ENCODE data around the gene ULBP3.

GRCh38 chr6:150087336-150087735, 18.4 kb upstream of the ULBP3 start:
- TF ChIP-seq ESRRA (CRISPR knock-in tag; IDR thresholded peaks at IDR 0.05; ENCODE audit: low read depth) (no peak), HNRNPH1 (optimal IDR thresholded peaks at IDR 0.05; ENCODE audit: low read depth, low read length) (no peak), NR3C1 (CRISPR knock-in tag; IDR thresholded peaks at IDR 0.05) (no peak), EZH2 (conservative IDR thresholded peaks at IDR 0.05; ENCODE audit: low read depth, low read length) (no peak), ZNF253 (CRISPR knock-in tag; IDR thresholded peaks at IDR 0.05; ENCODE audit: borderline replicate concordance) (no peak), ZNF552 (CRISPR knock-in tag; IDR thresholded peaks at IDR 0.05; ENCODE audit: borderline replicate concordance) (no peak), USF2 (IDR thresholded peaks at IDR 0.05; ENCODE audit: low read depth, low read length) (no peak), USF2 (CRISPR knock-in tag; IDR thresholded peaks at IDR 0.05; ENCODE audit: borderline replicate concordance) (no peak), MED13 (CRISPR knock-in tag; IDR thresholded peaks at IDR 0.05) (no peak)
- TF ChIP-seq, protein P1, sequence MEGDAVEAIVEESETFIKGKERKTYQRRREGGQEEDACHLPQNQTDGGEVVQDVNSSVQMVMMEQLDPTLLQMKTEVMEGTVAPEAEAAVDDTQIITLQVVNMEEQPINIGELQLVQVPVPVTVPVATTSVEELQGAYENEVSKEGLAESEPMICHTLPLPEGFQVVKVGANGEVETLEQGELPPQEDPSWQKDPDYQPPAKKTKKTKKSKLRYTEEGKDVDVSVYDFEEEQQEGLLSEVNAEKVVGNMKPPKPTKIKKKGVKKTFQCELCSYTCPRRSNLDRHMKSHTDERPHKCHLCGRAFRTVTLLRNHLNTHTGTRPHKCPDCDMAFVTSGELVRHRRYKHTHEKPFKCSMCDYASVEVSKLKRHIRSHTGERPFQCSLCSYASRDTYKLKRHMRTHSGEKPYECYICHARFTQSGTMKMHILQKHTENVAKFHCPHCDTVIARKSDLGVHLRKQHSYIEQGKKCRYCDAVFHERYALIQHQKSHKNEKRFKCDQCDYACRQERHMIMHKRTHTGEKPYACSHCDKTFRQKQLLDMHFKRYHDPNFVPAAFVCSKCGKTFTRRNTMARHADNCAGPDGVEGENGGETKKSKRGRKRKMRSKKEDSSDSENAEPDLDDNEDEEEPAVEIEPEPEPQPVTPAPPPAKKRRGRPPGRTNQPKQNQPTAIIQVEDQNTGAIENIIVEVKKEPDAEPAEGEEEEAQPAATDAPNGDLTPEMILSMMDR (CRISPR knock-in tag; IDR thresholded peaks at IDR 0.05) = no peak
- TF ChIP-seq, protein P2, sequence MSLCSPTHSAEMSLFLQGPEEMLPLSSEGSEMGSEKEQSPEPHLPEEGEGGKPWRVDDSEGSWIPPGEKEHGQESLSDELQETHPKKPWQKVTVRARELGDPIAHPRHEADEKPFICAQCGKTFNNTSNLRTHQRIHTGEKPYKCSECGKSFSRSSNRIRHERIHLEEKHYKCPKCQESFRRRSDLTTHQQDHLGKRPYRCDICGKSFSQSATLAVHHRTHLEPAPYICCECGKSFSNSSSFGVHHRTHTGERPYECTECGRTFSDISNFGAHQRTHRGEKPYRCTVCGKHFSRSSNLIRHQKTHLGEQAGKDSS (CRISPR knock-in tag; IDR thresholded peaks at IDR 0.05; ENCODE audit: borderline replicate concordance, low read depth) = no peak
